ENCODE results near the gene TMEM219. TPM values are rescaled to one million over a fixed set of nuclear protein-coding genes. Genes with fewer than 3 reads are reported as not detected.
"Not testable (repeated sequence)": the region's sequence is repeated elsewhere in the genome, so short reads cannot be mapped to it uniquely, and the experiment has no call there.

Gene TMEM219
- total and polyA plus RNA-seq, 4 donors, result 56.4 to 210 (median 134) TPM

DNA sequence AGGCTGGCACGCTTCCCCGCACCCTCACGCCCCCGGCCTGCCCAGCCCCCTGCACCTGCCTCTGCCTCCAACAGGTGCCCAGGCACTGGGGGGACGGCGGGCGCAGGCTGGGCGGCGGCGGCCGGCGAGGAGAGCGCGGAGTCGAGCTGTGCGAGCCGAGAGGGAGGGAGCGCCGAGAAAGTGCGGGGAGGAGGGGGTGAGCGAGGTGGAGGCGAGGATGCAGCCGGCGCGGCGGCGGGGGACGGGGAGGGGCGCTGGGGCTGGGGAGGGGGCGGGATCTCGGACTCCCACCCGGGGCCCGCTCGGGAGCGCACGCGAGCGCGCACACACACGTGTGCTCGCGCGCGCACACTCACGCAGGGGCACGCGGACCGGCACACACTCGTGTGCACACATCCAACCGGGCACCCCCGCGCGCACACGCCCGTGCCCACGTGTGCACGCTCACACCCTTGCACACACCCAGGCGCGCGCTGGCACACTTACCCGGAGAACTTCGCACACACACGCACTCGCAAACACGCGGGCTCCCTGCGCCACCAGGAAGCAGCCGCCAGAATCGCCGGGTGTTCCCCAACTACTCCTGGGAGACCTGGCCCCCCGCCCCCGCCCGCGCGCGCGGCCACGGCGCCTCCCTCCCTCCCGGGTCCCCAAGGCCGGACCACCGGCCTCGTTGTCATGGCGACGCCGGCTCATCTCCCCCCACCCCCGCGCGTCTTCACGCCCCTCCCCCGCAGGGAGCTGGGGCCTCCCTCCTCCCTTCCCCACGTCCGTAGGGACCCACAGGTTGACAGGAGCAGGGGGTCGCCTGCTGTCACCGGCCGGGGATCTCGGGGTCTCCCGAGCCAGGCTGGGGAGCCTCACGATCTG is 49.2 kb downstream of the TMEM219 start, which contains the start of gene DOC2A:
Gene DOC2A, minus strand, starts transcription at position 184 of the 870 bp plus-strand sequence. CDS start 805 bp downstream, outside the sequence.
- no peak for DNase-seq
- WGBS, 2 donors, result 1% methylated on average over 53 to 99 of the region's 99 CpGs
- ATAC-seq (ENCODE audit: insufficient read depth, low FRiP score), result no peak
- Histone ChIP-seq H3K27ac (ENCODE audit: low read depth in 1 of 2, low read length in 1 of 2) (no peak within 1 kb of the TSS), H3K4me1 (ENCODE audit: control insufficient read depth in 5 of 5, insufficient read depth in 5 of 5, low read length in 5 of 5) (peaks cover 0 to 7% (median 0%) of the 10 kb centered on the region in 5 donors), H3K4me3 (no peak within 1 kb of the TSS), H3K9me3 (ENCODE audit: control insufficient read depth in 4 of 4, insufficient read depth in 3 of 4, low read length in 3 of 4) (peaks cover 0 to 3% (median 0%) of the 10 kb centered on the region in 4 donors), H3K36me3 (ENCODE audit: control insufficient read depth in 4 of 4, insufficient read depth in 4 of 4, low read length in 4 of 4) (peaks cover 0 to under 1% (median 0%) of the 10 kb centered on the region in 4 donors), H3K9ac (ENCODE audit: insufficient read depth in 1 of 2, low read length in 2 of 2) (no peak within 1 kb of the TSS), H3K27me3 (ENCODE audit: control insufficient read depth in 3 of 3, insufficient read depth in 3 of 3, low read length in 2 of 3) (peaks cover 4 to 31% (median 8%) of the 10 kb centered on the region in 3 donors)
- TF ChIP-seq, protein P1, sequence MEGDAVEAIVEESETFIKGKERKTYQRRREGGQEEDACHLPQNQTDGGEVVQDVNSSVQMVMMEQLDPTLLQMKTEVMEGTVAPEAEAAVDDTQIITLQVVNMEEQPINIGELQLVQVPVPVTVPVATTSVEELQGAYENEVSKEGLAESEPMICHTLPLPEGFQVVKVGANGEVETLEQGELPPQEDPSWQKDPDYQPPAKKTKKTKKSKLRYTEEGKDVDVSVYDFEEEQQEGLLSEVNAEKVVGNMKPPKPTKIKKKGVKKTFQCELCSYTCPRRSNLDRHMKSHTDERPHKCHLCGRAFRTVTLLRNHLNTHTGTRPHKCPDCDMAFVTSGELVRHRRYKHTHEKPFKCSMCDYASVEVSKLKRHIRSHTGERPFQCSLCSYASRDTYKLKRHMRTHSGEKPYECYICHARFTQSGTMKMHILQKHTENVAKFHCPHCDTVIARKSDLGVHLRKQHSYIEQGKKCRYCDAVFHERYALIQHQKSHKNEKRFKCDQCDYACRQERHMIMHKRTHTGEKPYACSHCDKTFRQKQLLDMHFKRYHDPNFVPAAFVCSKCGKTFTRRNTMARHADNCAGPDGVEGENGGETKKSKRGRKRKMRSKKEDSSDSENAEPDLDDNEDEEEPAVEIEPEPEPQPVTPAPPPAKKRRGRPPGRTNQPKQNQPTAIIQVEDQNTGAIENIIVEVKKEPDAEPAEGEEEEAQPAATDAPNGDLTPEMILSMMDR (IDR thresholded peaks at IDR 0.05; ENCODE audit: control extremely low read depth, extremely low read depth), result no peak

DNA sequence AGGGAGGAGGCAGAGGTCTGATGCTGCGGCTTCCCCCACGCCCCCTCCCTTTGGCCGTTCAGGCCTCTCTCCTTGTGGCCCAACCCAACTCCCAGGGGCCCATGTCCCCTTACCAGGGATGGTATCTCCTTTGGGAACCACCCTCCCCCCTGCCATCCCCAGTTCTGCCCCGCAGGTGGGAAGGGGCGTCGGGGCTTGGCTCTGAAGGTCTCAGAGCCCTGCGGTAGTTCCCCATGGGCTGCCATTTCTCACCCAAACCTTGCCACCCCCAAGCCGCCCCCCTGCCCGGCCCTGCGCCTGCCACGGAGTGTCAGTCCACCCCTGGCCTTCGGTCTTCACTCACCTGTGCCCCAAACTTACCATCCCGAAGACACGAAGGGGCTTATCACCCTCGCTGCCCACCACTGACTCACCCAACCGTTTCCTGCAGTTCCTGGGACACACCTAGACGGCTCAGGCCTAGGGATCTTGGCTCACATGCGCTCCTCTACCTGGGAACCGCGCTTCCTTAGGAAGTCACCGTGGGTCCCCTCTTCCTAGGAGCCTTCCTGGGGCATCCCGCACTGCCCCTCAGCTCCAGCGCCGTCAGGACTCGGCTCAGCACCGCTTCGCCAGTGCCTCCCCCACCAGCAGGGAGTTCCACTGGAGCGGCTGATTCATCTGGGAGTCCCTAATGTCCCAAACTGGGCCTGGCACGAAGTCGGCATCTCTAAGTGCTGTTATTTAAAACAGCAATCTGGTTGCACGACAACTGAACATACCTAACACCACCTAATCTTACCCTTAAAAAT is 50.0 kb downstream of the TMEM219 start:
- peaks cover 0 to 7% (median 0%) of the 10 kb centered on the region in 5 donors for H3K4me1 ChIP-seq (ENCODE audit: control insufficient read depth in 5 of 5, insufficient read depth in 5 of 5, low read length in 5 of 5)
- H3K9ac ChIP-seq (ENCODE audit: insufficient read depth in 1 of 2, low read length in 2 of 2), result no peak overlapping the region
- H3K36me3 ChIP-seq (ENCODE audit: control insufficient read depth in 4 of 4, insufficient read depth in 4 of 4, low read length in 4 of 4), result no peaks in the 10 kb centered on the region
- no peak overlapping the region for H3K27ac ChIP-seq (ENCODE audit: low read depth in 1 of 2, low read length in 1 of 2)
- peaks cover 0 to 3% (median 0%) of the 10 kb centered on the region in 4 donors for H3K9me3 ChIP-seq (ENCODE audit: control insufficient read depth in 4 of 4, insufficient read depth in 3 of 4, low read length in 3 of 4)
- 18 to 19% methylated on average over 28 to 31 of the region's 31 CpGs for WGBS, 2 donors
- H3K27me3 ChIP-seq (ENCODE audit: control insufficient read depth in 3 of 3, insufficient read depth in 3 of 3, low read length in 2 of 3), result peaks cover 4 to 31% (median 8%) of the 10 kb centered on the region in 3 donors
- ATAC-seq (ENCODE audit: insufficient read depth, low FRiP score) (no peak), DNase-seq (no peak)
- TF ChIP-seq, protein P1 (IDR thresholded peaks at IDR 0.05; ENCODE audit: control extremely low read depth, extremely low read depth), result no peak
- H3K4me3 ChIP-seq, result no peak overlapping the region

DNA sequence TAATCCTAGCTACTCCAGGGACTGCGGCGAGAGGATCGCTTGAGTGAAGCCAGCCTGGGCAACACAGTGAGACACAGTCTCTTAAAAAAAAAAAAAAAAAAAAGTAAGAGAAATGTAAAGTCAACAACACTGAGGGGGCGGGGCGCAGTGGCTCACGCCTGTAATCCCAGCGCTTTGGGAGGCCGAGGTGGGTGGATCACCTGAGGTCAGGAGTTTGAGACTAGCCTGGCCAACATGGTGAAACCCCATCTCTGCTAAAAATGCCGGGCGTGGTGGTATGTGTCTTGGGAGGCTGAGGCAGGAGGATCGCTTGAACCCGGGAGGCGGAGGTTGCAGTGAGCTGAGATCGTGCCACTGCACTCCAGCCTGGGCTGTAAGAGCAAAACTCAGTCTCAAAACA is 50.7 kb downstream of the TMEM219 start:
- H3K9me3 ChIP-seq (ENCODE audit: control insufficient read depth in 4 of 4, insufficient read depth in 3 of 4, low read length in 3 of 4); H3K36me3 ChIP-seq (ENCODE audit: control insufficient read depth in 4 of 4, insufficient read depth in 4 of 4, low read length in 4 of 4); DNase-seq; ATAC-seq (ENCODE audit: insufficient read depth, low FRiP score); H3K27ac ChIP-seq (ENCODE audit: low read depth in 1 of 2, low read length in 1 of 2); H3K9ac ChIP-seq (ENCODE audit: insufficient read depth in 1 of 2, low read length in 2 of 2); H3K4me1 ChIP-seq (ENCODE audit: control insufficient read depth in 5 of 5, insufficient read depth in 5 of 5, low read length in 5 of 5); H3K4me3 ChIP-seq: not testable (repeated sequence)
- peaks cover 4 to 31% (median 8%) of the 10 kb centered on the region in 3 donors for H3K27me3 ChIP-seq (ENCODE audit: control insufficient read depth in 3 of 3, insufficient read depth in 3 of 3, low read length in 2 of 3)
- WGBS, 2 donors, result 81 to 87% methylated on average over 14 of the region's 14 CpGs

DNA sequence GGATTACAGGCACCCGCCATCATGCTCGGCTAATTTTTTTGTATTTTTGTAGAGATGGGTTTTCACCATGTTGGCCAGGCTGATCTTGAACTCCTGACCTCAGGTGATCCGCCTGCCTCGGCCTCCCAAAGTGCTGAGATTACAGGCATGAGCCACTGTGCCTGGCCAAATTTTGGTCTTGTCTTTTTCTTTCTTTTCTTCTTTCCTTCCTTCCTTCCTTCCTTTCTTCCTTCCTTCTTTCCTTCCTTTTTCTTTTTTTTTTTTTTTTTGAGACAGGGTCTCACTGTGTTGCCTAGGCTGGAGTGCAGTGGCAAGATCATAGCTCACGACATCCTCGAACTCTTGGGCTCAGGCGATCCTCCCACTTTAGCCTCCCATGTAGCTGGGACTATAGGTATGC is 53.6 kb downstream of the TMEM219 start:
- 90 to 93% methylated on average over 7 of the region's 7 CpGs for WGBS, 2 donors
- DNase-seq; H3K4me1 ChIP-seq (ENCODE audit: control insufficient read depth in 5 of 5, insufficient read depth in 5 of 5, low read length in 5 of 5); H3K4me3 ChIP-seq; H3K27ac ChIP-seq (ENCODE audit: low read depth in 1 of 2, low read length in 1 of 2); H3K9me3 ChIP-seq (ENCODE audit: control insufficient read depth in 4 of 4, insufficient read depth in 3 of 4, low read length in 3 of 4); ATAC-seq (ENCODE audit: insufficient read depth, low FRiP score); H3K9ac ChIP-seq (ENCODE audit: insufficient read depth in 1 of 2, low read length in 2 of 2); H3K36me3 ChIP-seq (ENCODE audit: control insufficient read depth in 4 of 4, insufficient read depth in 4 of 4, low read length in 4 of 4): not testable (repeated sequence)
- peaks cover 0 to 18% (median 8%) of the 10 kb centered on the region in 3 donors for H3K27me3 ChIP-seq (ENCODE audit: control insufficient read depth in 3 of 3, insufficient read depth in 3 of 3, low read length in 2 of 3)
